ENCODE measurements around the gene SLC39A5.

DNA sequence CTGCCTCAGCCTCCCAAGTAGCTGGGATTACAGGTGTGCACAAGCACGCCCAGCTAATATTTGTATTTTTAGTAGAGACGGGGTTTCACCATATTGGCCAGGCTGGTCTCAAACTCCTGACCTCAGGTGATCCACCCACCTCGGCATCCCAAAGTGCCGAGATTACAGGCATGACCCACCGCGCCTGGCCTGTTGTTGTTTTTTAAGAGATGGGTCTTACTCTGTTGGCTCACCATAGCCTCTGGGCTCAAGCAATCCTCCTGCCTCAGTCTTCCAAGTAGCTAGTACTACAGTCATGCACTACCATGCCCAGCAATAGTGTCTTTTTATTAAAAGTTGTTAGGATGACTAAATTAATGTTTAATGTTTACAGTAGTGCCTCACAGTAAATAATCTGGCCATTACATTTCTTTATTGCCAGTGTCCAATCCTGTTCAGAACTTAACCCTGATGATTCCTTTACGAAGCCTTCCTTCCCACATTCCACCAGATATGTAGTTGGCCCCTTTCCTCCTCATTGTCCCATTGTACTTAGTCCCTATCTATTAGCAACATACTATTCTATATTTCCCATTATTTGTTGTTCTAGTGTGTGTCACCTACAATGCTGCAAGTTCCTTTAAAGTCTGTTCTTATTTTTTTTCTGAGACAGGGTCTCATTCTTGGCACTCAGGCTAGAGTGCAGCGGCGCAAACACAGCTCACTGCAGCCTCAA lies 31.8 kb upstream of the SLC39A5 start:
- TF ChIP-seq POLR2A (IDR thresholded peaks at IDR 0.05; ENCODE audit: insufficient read depth in 1 of 2, low read depth in 2 of 2, low read length in 2 of 2), result no peak
- TF ChIP-seq NFATC3 (CRISPR knock-in tag; IDR thresholded peaks at IDR 0.05), result no peak

Data from HepG2 (cell line).